Stimulated activated CD4-positive, alpha-beta T cell treated with anti-CD3 and anti-CD28 coated beads, Interleukin-2, amount 100 ng/mL, for 4 hours (primary cell): ENCODE data around the gene SV2B.
"Not testable (repeated sequence)": the region's sequence is repeated elsewhere in the genome, so short reads cannot be mapped to it uniquely, and the experiment has no call there.

Source experiments
- DNase-seq: peaks from one replicate; pipeline ENCODE4 v3.0.0-alpha.2; 2020; ENCODE audit warnings: low read depth

Gene SV2B

DNA sequence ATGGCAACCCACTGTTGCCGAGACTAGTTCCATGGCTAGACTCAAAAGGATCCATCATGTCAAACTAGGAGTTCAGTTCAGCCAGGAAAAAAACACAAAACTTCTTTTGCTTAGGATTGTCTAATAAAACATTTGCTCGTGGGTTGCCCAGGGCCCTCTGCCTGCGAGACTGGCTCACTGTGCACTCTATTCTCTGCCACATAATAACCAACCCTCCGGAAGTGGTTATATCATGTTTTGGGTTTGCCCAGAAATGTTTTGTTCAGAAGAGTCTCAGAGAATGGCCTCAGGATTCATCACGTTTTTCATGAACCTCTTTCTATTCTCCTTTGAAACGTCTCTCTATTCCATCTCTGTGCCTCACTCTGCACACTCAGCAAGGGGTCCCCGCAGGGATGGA is 216.1 kb downstream of the SV2B start:
- DNase-seq = no peak

GRCh38 chr15:91318516-91318915 is 218.5 kb downstream of the SV2B start:
- DNase-seq = no peak

DNA sequence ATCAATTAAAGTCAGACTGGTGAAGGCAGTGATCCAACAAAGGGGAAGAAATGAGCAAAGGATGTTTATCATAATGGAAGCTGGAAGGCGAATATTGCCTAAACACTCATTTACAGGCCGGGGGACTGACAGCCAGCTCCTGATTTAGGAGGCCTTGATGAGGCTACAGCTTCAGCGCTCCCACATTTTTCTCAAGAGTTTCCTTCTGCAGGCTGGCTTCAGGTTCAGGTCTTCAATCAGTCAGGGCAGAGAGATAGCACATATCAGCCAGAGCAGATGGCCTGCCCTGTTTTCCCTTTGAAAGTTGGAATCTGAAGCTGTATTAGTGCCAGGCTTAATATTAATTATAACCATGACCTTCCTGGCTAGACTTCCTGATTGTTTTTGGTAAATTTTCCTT is 218.9 kb downstream of the SV2B start:
- DNase-seq = no peak

DNA sequence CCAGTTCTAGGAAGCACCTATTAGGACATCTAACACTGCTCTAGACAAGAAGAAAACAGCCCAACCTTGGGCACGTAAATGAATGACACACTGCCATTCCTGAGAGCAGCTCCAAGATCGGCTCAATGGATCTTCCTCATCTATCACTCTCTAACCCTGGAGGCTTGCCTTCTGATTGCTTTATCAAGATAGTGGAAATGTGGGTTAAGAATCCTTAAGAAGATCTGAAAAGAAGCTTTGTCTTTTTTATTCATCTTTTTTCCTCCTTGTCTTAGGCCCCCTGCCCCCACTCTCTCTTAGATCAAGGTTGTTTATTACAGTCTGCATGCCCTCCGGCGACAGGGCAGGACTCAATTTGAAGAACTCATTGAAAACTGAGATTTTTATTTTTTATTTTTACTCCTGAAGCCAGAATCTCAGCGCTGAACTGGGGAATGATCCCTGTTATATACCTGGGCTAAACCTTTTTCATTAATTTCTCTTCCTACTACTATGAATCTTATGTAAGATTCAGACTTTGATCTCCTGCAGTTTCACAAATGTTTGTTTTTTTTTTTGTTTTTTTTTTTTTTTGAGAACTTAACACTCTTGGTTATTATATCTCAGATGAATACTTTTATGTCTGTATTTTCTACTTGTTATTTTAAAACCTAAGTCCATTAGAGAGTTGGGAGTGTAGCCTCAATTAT is 219.5 kb downstream of the SV2B start:
- no peak for DNase-seq

GRCh38 chr15:91320101-91320500 is 220.0 kb downstream of the SV2B start:
- DNase-seq = no peak

- DNase-seq = no peak
Measured at GRCh38 chr15:91329914-91330313, 229.9 kb downstream of the SV2B start.

DNA sequence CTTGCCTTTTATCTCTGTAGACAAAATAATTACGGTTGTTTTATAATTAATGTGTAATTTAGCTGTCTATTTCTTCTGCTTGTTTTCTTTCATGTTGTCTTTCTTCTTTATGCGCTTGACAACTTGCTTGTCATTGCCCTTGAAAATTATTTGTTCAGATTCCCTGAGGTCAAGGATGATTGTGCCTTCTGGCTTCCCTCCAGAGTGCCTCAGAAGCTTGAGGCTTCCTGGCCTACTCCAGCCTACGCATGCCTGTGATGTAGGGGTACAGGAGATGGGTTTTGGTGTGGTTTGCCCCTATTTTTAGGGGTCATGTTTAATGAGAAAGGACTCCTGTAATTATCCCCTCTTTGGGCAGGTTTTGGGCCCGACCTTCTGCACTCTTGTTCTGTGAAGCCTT is 231.5 kb downstream of the SV2B start:
- DNase-seq = no peak

GRCh38 chr15:91335702-91336101 is 235.6 kb downstream of the SV2B start:
- no peak for DNase-seq

DNA sequence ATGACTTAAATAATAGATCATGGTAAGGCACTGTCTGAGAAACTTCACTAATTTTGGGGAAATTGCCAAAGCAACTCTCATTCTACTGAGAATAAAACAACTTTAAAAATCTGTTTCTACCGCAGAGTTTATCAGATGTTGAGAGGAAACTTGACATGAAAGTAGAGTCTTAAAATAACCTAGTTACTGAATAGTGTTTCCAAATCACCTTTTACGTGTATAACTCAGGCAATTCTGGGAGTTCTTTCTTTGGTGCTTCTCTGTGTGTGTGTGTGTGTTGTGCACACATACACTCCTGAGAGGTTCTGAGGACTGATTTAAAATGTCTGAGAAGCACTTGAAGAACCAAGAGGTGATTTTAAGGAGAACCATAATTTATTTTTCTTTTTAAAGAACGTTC is 236.6 kb downstream of the SV2B start:
- DNase-seq = no peak

DNA sequence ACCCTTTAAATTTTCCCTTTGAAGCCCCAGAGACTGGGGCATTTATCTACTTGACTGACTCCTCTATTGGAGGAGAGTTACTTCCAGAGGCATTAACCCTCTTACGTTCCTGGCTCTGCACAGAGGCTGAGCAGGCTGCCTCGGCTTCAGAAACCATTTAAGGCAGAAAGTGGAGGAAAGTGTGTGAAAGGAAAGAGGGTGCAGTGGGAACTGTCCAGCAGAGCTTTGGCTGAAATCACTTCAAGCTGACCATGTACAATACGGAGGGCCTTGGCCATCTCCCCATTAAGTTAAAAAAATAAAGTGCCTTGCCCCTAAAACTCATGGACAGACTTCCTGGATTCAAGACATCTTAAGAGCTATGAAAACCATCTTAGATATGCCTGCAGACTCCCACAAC is 238.7 kb downstream of the SV2B start:
- DNase-seq = no peak

DNA sequence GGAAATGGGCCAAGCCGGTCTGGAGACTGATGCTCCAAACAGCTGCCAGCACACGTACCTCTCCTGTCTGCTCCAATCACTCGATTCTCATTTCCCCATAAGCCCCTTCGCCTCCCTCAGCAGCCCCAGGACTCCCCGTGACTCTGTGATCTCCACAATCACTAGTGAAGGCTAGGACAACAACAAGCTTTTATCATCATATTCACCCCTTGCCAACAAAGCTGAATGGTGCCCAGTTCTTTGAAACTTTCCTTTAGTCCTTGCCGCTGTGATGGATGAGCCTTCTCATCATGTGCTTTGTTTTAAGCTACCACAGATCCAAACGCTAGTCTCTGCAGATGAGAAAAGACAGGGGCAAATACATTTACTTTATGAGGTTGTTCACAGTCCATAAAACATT is 242.0 kb downstream of the SV2B start:
- no peak for DNase-seq

- not testable (repeated sequence) for DNase-seq
Measured at GRCh38 chr15:91344912-91345311, 244.9 kb downstream of the SV2B start.

DNA sequence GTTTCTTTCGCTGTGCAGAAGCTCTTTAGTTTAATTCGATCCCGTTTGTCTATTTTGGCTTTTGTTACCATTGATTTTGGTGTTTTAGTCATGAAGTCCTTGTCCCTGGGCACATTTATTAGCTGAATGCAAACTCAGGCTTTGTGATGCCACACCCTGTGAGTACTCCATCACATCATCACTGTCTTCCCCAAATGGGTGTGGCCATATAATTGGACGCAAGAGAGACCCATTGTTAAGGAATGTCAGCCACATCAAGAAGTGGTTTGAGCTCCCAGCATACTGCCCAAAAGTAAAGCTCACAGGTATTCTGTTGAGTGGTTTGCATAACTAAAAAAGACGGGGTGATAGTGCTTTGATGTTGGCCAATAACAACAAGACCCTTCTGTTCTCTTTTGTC is 245.7 kb downstream of the SV2B start:
- DNase-seq = no peak

DNA sequence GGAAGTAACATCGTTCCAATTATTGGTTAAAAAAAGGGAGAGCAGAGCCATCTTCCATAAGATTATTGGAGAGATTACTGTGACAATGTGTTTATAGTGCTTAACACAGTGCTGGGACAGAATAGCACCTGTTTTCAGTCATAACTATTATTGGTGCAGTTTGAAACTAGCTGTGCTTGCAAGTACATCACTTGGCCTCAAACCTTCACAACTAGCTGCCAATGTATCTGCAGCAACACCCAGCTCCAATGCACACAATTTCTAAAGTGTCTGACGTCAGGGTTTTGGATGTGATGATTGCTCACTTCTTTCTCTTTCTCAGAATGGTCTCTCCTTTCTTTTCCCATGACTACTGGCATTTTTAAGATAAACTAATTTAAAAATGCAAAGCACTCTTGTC is 246.2 kb downstream of the SV2B start:
- no peak for DNase-seq

GRCh38 chr15:91348752-91349500 is 248.9 kb downstream of the SV2B start:
- DNase-seq = no peak
